IMR-90 (cell line): ENCODE data around the gene IFNAR2. TPM values are rescaled to one million over a fixed set of nuclear protein-coding genes. Genes with fewer than 3 reads are reported as not detected.

Experiments used
- ATAC-seq: fragments of 200-7000 bp; cut with Tn5 transposase; 2 replicates; pipeline ENCODE4 v1.9.1; 2020; ENCODE audit warnings: low read depth, mild to moderate bottlenecking, moderate library complexity
- BruUV-seq: library from RNA; stranded (reverse); fragments of 400-500 nt; replicated peaks from 2 replicates; lab custom pipeline; 2021; lab: Mats Ljungman, UMichigan
- CTCF ChIA-PET: fragments of 300-600 bp; formaldehyde crosslinking; extraction: SDS; loops from one replicate; lab custom pipeline; 2021; ENCODE audit warnings: antibody characterized with exemption; lab: Yijun Ruan, JAX
- POLR2A ChIA-PET: fragments of 300-600 bp; sonication (Branson Sonifier 250); formaldehyde crosslinking; loops from one replicate; lab custom pipeline; 2022; ENCODE audit warnings: antibody characterized with exemption; ENCODE audit not compliant: unreplicated experiment; lab: Charles Lee
- DNase-seq: peaks from one replicate; pipeline ENCODE4 v3.0.0; 2013
- H2AFZ ChIP-seq: replicated peaks from 2 replicates; pipeline ENCODE3; 2013; ENCODE audit warnings: low read length, mild to moderate bottlenecking; ENCODE audit not compliant: poor library complexity
- H2AK5ac ChIP-seq: 2 replicates; pipeline ENCODE4 v1.6.1; 2013; ENCODE audit warnings: low read depth, low read length, inconsistent platforms
- H2AK9ac ChIP-seq: replicated peaks from 2 replicates; pipeline ENCODE3; 2013; ENCODE audit warnings: mild to moderate bottlenecking, low read depth, low read length, moderate library complexity; ENCODE audit not compliant: poor library complexity
- H2BK120ac ChIP-seq: 2 replicates; pipeline ENCODE4 v1.6.1; 2013; ENCODE audit warnings: low read depth, low read length, inconsistent platforms
- H2BK15ac ChIP-seq: 3 replicates; pipeline ENCODE4 v1.6.1; 2013; ENCODE audit warnings: low read depth, low read length, inconsistent platforms
- H2BK20ac ChIP-seq: 2 replicates; pipeline ENCODE4 v1.6.1; 2013; ENCODE audit warnings: low read depth, mild to moderate bottlenecking, inconsistent platforms, low read length, moderate library complexity
- H2BK5ac ChIP-seq: 2 replicates; pipeline ENCODE4 v1.6.1; 2013; ENCODE audit warnings: mild to moderate bottlenecking, low read depth, low read length, inconsistent platforms; ENCODE audit not compliant: poor library complexity, severe bottlenecking
- H3K14ac ChIP-seq: replicated peaks from 2 replicates; pipeline ENCODE4 v1.6.1; 2013; ENCODE audit warnings: low read depth, low read length, inconsistent platforms
- H3K18ac ChIP-seq: 2 replicates; pipeline ENCODE4 v1.6.1; 2013; ENCODE audit warnings: low read depth, low read length, control low read depth
- H3K23ac ChIP-seq: 2 replicates; pipeline ENCODE4 v1.6.1; 2013; ENCODE audit warnings: low read depth, low read length, inconsistent platforms
- H3K27ac ChIP-seq: 2 replicates; pipeline ENCODE4 v1.5.1; 2013; ENCODE audit warnings: mild to moderate bottlenecking, control low read depth, low read length; ENCODE audit not compliant: insufficient read depth
- H3K27me3 ChIP-seq: 2 replicates; pipeline ENCODE4 v1.6.1; 2013; ENCODE audit warnings: low read length; ENCODE audit not compliant: control insufficient read depth, insufficient read depth
- H3K36me3 ChIP-seq: 2 replicates; pipeline ENCODE4 v1.6.1; 2013; ENCODE audit warnings: low read length, mixed read lengths; ENCODE audit not compliant: control insufficient read depth, insufficient read depth
- H3K4ac ChIP-seq: 2 replicates; pipeline ENCODE4 v1.6.1; 2013; ENCODE audit warnings: low read depth, low read length, inconsistent platforms
- H3K4me1 ChIP-seq: 2 replicates; pipeline ENCODE4 v1.6.1; 2013; ENCODE audit warnings: low read length, mixed read lengths; ENCODE audit not compliant: control insufficient read depth, insufficient read depth
- H3K4me2 ChIP-seq: 2 replicates; pipeline ENCODE4 v1.6.1; 2013; ENCODE audit warnings: low read depth, mild to moderate bottlenecking, control low read depth, low read length, moderate library complexity
- H3K4me3 ChIP-seq: 2 replicates; pipeline ENCODE4 v1.5.1; 2013; ENCODE audit warnings: low read depth, mild to moderate bottlenecking, control low read depth, low read length, moderate library complexity; ENCODE audit not compliant: insufficient read depth
- H3K56ac ChIP-seq: 2 replicates; pipeline ENCODE4 v1.6.1; 2013; ENCODE audit warnings: low read length, inconsistent platforms; ENCODE audit not compliant: insufficient read depth; ENCODE audit errors: extremely low read depth
- H3K79me1 ChIP-seq, 2 experiments: 2 replicates each; pipeline ENCODE4 v1.6.1; 2013; ENCODE audit warnings: low read length in 2 of 2, inconsistent platforms in 1 of 2, low read depth in 1 of 2
- H3K9ac ChIP-seq: 2 replicates; pipeline ENCODE4 v1.6.1; 2013; ENCODE audit warnings: low read depth, low read length, control low read depth
- H3K9me1 ChIP-seq: 2 replicates; pipeline ENCODE4 v1.6.1; 2013; ENCODE audit warnings: low read length, inconsistent platforms; ENCODE audit not compliant: insufficient read depth
- H3K9me3 ChIP-seq: 2 replicates; pipeline ENCODE4 v1.6.1; 2013; ENCODE audit warnings: low read length; ENCODE audit not compliant: control insufficient read depth, insufficient read depth
- H4K20me1 ChIP-seq: 2 replicates; pipeline ENCODE4 v1.6.1; 2013; ENCODE audit warnings: low read length, inconsistent platforms; ENCODE audit not compliant: insufficient read depth
- H4K5ac ChIP-seq: 2 replicates; pipeline ENCODE4 v1.6.1; 2013; ENCODE audit warnings: mild to moderate bottlenecking, low read depth, low read length, control low read depth
- H4K8ac ChIP-seq, 2 experiments: 2 replicates each; pipeline ENCODE4 v1.6.1; 2013; ENCODE audit warnings: low read depth in 2 of 2, low read length in 2 of 2, control low read depth in 1 of 2, inconsistent platforms in 1 of 2
- H4K91ac ChIP-seq: 2 replicates; pipeline ENCODE4 v1.6.1; 2013; ENCODE audit warnings: low read depth, low read length, inconsistent platforms; ENCODE audit not compliant: insufficient read depth
- BHLHE40 ChIP-seq: fragments of 150-350 bp; IDR thresholded peaks from 2 replicates; pipeline ENCODE4 v1.6.1; 2016; ENCODE audit warnings: mild to moderate bottlenecking, low read depth, low read length
- CEBPB ChIP-seq: IDR thresholded peaks from 2 replicates; pipeline ENCODE4 v1.6.1; 2012; ENCODE audit warnings: low read depth, low read length, improper control_type of control experiment
- CHD1 ChIP-seq: IDR thresholded peaks from 2 replicates; pipeline ENCODE4 v1.6.1; 2012; ENCODE audit warnings: low read depth, low read length, improper control_type of control experiment
- CTCF ChIP-seq: conservative IDR thresholded peaks from 2 replicates; pipeline ENCODE4 v1.5.1; 2012; ENCODE audit warnings: mild to moderate bottlenecking, low read depth, low read length, improper control_type of control experiment
- ELK1 ChIP-seq: fragments of 150-350 bp; IDR thresholded peaks from 2 replicates; pipeline ENCODE4 v1.6.1; 2016; ENCODE audit warnings: low read depth, mild to moderate bottlenecking, low read length, moderate library complexity, borderline replicate concordance
- FOS ChIP-seq: fragments of 150-350 bp; IDR thresholded peaks from 2 replicates; pipeline ENCODE4 v1.6.1; 2016; ENCODE audit warnings: low read depth, low read length
- MAFK ChIP-seq: IDR thresholded peaks from 2 replicates; pipeline ENCODE4 v1.6.1; 2012; ENCODE audit warnings: low read depth, low read length, improper control_type of control experiment
- MAZ ChIP-seq: IDR thresholded peaks from 2 replicates; pipeline ENCODE4 v1.6.1; 2012; ENCODE audit warnings: low read depth, mild to moderate bottlenecking, low read length, improper control_type of control experiment, moderate library complexity, borderline replicate concordance
- MXI1 ChIP-seq: IDR thresholded peaks from 2 replicates; pipeline ENCODE4 v1.6.1; 2012; ENCODE audit warnings: low read depth, mild to moderate bottlenecking, low read length, moderate library complexity, borderline replicate concordance
- NFE2L2 ChIP-seq: fragments of 150-350 bp; IDR thresholded peaks from 2 replicates; pipeline ENCODE4 v1.6.1; 2016; ENCODE audit warnings: low read depth, mild to moderate bottlenecking, low read length
- POLR2A ChIP-seq: IDR thresholded peaks from 2 replicates; pipeline ENCODE4 v1.6.1; 2012; ENCODE audit warnings: mild to moderate bottlenecking, low read depth, low read length
- RAD21 ChIP-seq: IDR thresholded peaks from 2 replicates; pipeline ENCODE4 v1.6.1; 2012; ENCODE audit warnings: low read length, improper control_type of control experiment
- RCOR1 ChIP-seq: IDR thresholded peaks from 2 replicates; pipeline ENCODE4 v1.6.1; 2012; ENCODE audit warnings: mild to moderate bottlenecking, low read length, improper control_type of control experiment; ENCODE audit not compliant: insufficient replicate concordance
- RFX5 ChIP-seq: IDR thresholded peaks from 2 replicates; pipeline ENCODE4 v1.8.0; 2012; ENCODE audit warnings: low read depth, mild to moderate bottlenecking, low read length, moderate library complexity
- SMC3 ChIP-seq: fragments of 150-350 bp; IDR thresholded peaks from 2 replicates; pipeline ENCODE4 v1.6.1; 2016; ENCODE audit warnings: low read depth, mild to moderate bottlenecking, antibody characterized with exemption, low read length, moderate library complexity
- USF2 ChIP-seq: fragments of 150-350 bp; IDR thresholded peaks from 2 replicates; pipeline ENCODE4 v1.6.1; 2017; ENCODE audit warnings: mild to moderate bottlenecking, antibody characterized with exemption, low read length, low read depth
- WGBS, 2 experiments: methylation state at CpG; one replicate each; pipeline versions ENCODE4 v1.1.5 to v1.1.7; 2013; ENCODE audit warnings: missing lambda C conversion rate in 2 of 2; ENCODE audit not compliant: insufficient read length in 1 of 2; ENCODE audit errors: extremely low coverage in 2 of 2; 5-methylcytosine and 5-hydroxymethylcytosine counted together
- dilution Hi-C: fragments of 300-500 bp; cut with HindIII; formaldehyde crosslinking; loops from one replicate; pipeline ENCODE4 v1.14.3; 2018; ENCODE audit warnings: low sequenced_read_pairs; ENCODE audit not compliant: unreplicated experiment
- in situ Hi-C: fragments of 300-500 bp; cut with MboI; formaldehyde crosslinking; loops from 3 replicates; pipeline ENCODE4 v1.14.3; 2019; ENCODE audit warnings: low sequenced_read_pairs, inconsistent platforms, mixed read lengths
- intact Hi-C: fragments of 100-400 bp; cut with micrococcal nuclease; formaldehyde crosslinking; loops from 2 replicates; pipeline ENCODE4 v1.10.0; 2022
- polyA plus RNA-seq, 3 experiments: library from polyadenylated mRNA; depleted of rRNA; stranded (reverse); fragments of >200 nt; gene quantifications; 2 replicates each; pipeline ENCODE4 v1.2.3, GENCODE V29; 2012; ENCODE audit warnings: low replicate concordance in 1 of 3
- total RNA-seq: library from RNA; depleted of rRNA; stranded (reverse); fragments of >200 nt; gene quantifications from 2 replicates; pipeline ENCODE4 v1.2.3, GENCODE V29; 2012

The IFNAR2 gene
- total and polyA plus RNA-seq, 2 of the 4 experiments (the other 2 are of a cell fraction), result 6.3 to 13.9 TPM

GRCh38 chr21:33251119-33251518, 21.4 kb downstream of the IFNAR2 start:
- H2BK20ac ChIP-seq, result no peak overlapping the region
- no peak overlapping the region for H3K27ac ChIP-seq
- no peaks in the 10 kb centered on the region for H4K20me1 ChIP-seq
- TF ChIP-seq FOS, result no peak
- TF ChIP-seq RCOR1, result no peak
- TF ChIP-seq NFE2L2, result no peak
- TF ChIP-seq USF2, result no peak
- TF ChIP-seq BHLHE40, result no peak
- TF ChIP-seq MAZ, result no peak
- no peak for TF ChIP-seq RAD21
- no peak for TF ChIP-seq MXI1
- no peak for TF ChIP-seq CTCF
- no peak for TF ChIP-seq POLR2A
- TF ChIP-seq SMC3, result no peak
- no peak for TF ChIP-seq ELK1
- no peak for TF ChIP-seq CEBPB
- no peak for TF ChIP-seq RFX5
- no peak for TF ChIP-seq CHD1
- no peak for TF ChIP-seq MAFK
- ATAC-seq (no peak), DNase-seq (no peak)
- no peak overlapping the region for H2BK120ac ChIP-seq
- H3K18ac ChIP-seq, result no peak overlapping the region
- H3K4me3 ChIP-seq, result no peak overlapping the region
- no peak overlapping the region for H2AK9ac ChIP-seq
- no peak overlapping the region for H4K8ac ChIP-seq
- POLR2A ChIA-PET, result interaction anchor here (0.6 kb wide), 1 partner anchor 1361 kb away, joined by 5 read pairs; no protein-coding TSS in a partner anchor
- no peak overlapping the region for H4K91ac ChIP-seq
- peaks cover 47% of the 10 kb centered on the region for H3K36me3 ChIP-seq
- no peak overlapping the region for H3K14ac ChIP-seq
- H2AK5ac ChIP-seq, result no peak overlapping the region
- H2BK15ac ChIP-seq, result no peak overlapping the region
- no peaks in the 10 kb centered on the region for H3K27me3 ChIP-seq
- no peak overlapping the region for H3K56ac ChIP-seq
- in situ Hi-C loops (no loop called here), dilution Hi-C loops (no loop called here), intact Hi-C loops (no loop called here)
- 96% methylated on average over 2 of the region's 2 CpGs; no CpG with 5 or more reads in 1 of the 2 experiments for WGBS, 2 experiments
- no TSS peak for BruUV-seq
- H3K23ac ChIP-seq, result no peak overlapping the region
- CTCF ChIA-PET, result no interaction called here
- H2AFZ ChIP-seq, result no peak overlapping the region
- H3K9me3 ChIP-seq, result no peaks in the 10 kb centered on the region
- no peaks in the 10 kb centered on the region for H3K4me1 ChIP-seq
- H3K9me1 ChIP-seq, result 0 out of 2 replicates have a peak, but pooled peaks cover 7% of the 10 kb centered on the region
- H3K9ac ChIP-seq, result no peak overlapping the region
- no peaks in the 10 kb centered on the region for H3K79me1 ChIP-seq
- H3K4me2 ChIP-seq, result no peak overlapping the region
- no peak overlapping the region for H2BK5ac ChIP-seq
- H4K5ac ChIP-seq, result no peak overlapping the region
- no peak overlapping the region for H3K4ac ChIP-seq
